Gastroesophageal sphincter (tissue), 3 donors: ENCODE results near the gene RBM39.
"Not testable (repeated sequence)": the region's sequence is repeated elsewhere in the genome, so short reads cannot be mapped to it uniquely, and the experiment has no call there.

ENCODE experiments used
- CTCF ChIP-seq, 4 experiments: fragments of 200-600 bp in 2 of 4; fragments of 450-650 bp in 2 of 4; sonication (generic) in 1 of 4; IDR thresholded peaks; one replicate each; pipeline ENCODE4 v1.5.1; 2017 to 2019; ENCODE audit warnings: antibody characterized with exemption in 4 of 4, mild to moderate bottlenecking in 2 of 4, moderate library complexity in 2 of 4
- POLR2A ChIP-seq, 2 donors: fragments of 450-650 bp; IDR thresholded peaks; one replicate each; pipeline ENCODE4 v1.6.1; 2017; ENCODE audit warnings: antibody characterized with exemption in 2 of 2, mild to moderate bottlenecking in 2 of 2, moderate library complexity in 1 of 2

- TF ChIP-seq POLR2A, CTCF (IDR thresholded peaks at IDR 0.05): not testable (repeated sequence)
Observed at GRCh38 chr20:35706591-35707529, 35.2 kb downstream of the RBM39 start.
